IMR-90 (cell line): Measurements from ENCODE around the gene PHF21A. TPM values are rescaled to one million over a fixed set of nuclear protein-coding genes. Genes with fewer than 3 reads are reported as not detected.

Experiments used
- ATAC-seq: fragments of 200-7000 bp; cut with Tn5 transposase; 2 replicates; pipeline ENCODE4 v1.9.1; 2020; ENCODE audit warnings: low read depth, mild to moderate bottlenecking, moderate library complexity
- BruUV-seq: library from RNA; stranded (reverse); fragments of 400-500 nt; replicated peaks from 2 replicates; lab custom pipeline; 2021; lab: Mats Ljungman, UMichigan
- CTCF ChIA-PET: fragments of 300-600 bp; formaldehyde crosslinking; extraction: SDS; loops from one replicate; lab custom pipeline; 2021; ENCODE audit warnings: antibody characterized with exemption; lab: Yijun Ruan, JAX
- POLR2A ChIA-PET: fragments of 300-600 bp; sonication (Branson Sonifier 250); formaldehyde crosslinking; loops from one replicate; lab custom pipeline; 2022; ENCODE audit warnings: antibody characterized with exemption; ENCODE audit not compliant: unreplicated experiment; lab: Charles Lee
- DNase-seq: peaks from one replicate; pipeline ENCODE4 v3.0.0; 2013
- H2AFZ ChIP-seq: replicated peaks from 2 replicates; pipeline ENCODE3; 2013; ENCODE audit warnings: low read length, mild to moderate bottlenecking; ENCODE audit not compliant: poor library complexity
- H2AK5ac ChIP-seq: 2 replicates; pipeline ENCODE4 v1.6.1; 2013; ENCODE audit warnings: low read depth, low read length, inconsistent platforms
- H2AK9ac ChIP-seq: replicated peaks from 2 replicates; pipeline ENCODE3; 2013; ENCODE audit warnings: mild to moderate bottlenecking, low read depth, low read length, moderate library complexity; ENCODE audit not compliant: poor library complexity
- H2BK120ac ChIP-seq: 2 replicates; pipeline ENCODE4 v1.6.1; 2013; ENCODE audit warnings: low read depth, low read length, inconsistent platforms
- H2BK15ac ChIP-seq: 3 replicates; pipeline ENCODE4 v1.6.1; 2013; ENCODE audit warnings: low read depth, low read length, inconsistent platforms
- H2BK20ac ChIP-seq: 2 replicates; pipeline ENCODE4 v1.6.1; 2013; ENCODE audit warnings: low read depth, mild to moderate bottlenecking, inconsistent platforms, low read length, moderate library complexity
- H2BK5ac ChIP-seq: 2 replicates; pipeline ENCODE4 v1.6.1; 2013; ENCODE audit warnings: mild to moderate bottlenecking, low read depth, low read length, inconsistent platforms; ENCODE audit not compliant: poor library complexity, severe bottlenecking
- H3K14ac ChIP-seq: replicated peaks from 2 replicates; pipeline ENCODE4 v1.6.1; 2013; ENCODE audit warnings: low read depth, low read length, inconsistent platforms
- H3K18ac ChIP-seq: 2 replicates; pipeline ENCODE4 v1.6.1; 2013; ENCODE audit warnings: low read depth, low read length, control low read depth
- H3K23ac ChIP-seq: 2 replicates; pipeline ENCODE4 v1.6.1; 2013; ENCODE audit warnings: low read depth, low read length, inconsistent platforms
- H3K27ac ChIP-seq: 2 replicates; pipeline ENCODE4 v1.5.1; 2013; ENCODE audit warnings: mild to moderate bottlenecking, control low read depth, low read length; ENCODE audit not compliant: insufficient read depth
- H3K27me3 ChIP-seq: 2 replicates; pipeline ENCODE4 v1.6.1; 2013; ENCODE audit warnings: low read length; ENCODE audit not compliant: control insufficient read depth, insufficient read depth
- H3K36me3 ChIP-seq: 2 replicates; pipeline ENCODE4 v1.6.1; 2013; ENCODE audit warnings: low read length, mixed read lengths; ENCODE audit not compliant: control insufficient read depth, insufficient read depth
- H3K4ac ChIP-seq: 2 replicates; pipeline ENCODE4 v1.6.1; 2013; ENCODE audit warnings: low read depth, low read length, inconsistent platforms
- H3K4me1 ChIP-seq: 2 replicates; pipeline ENCODE4 v1.6.1; 2013; ENCODE audit warnings: low read length, mixed read lengths; ENCODE audit not compliant: control insufficient read depth, insufficient read depth
- H3K4me2 ChIP-seq: 2 replicates; pipeline ENCODE4 v1.6.1; 2013; ENCODE audit warnings: low read depth, mild to moderate bottlenecking, control low read depth, low read length, moderate library complexity
- H3K4me3 ChIP-seq: 2 replicates; pipeline ENCODE4 v1.5.1; 2013; ENCODE audit warnings: low read depth, mild to moderate bottlenecking, control low read depth, low read length, moderate library complexity; ENCODE audit not compliant: insufficient read depth
- H3K56ac ChIP-seq: 2 replicates; pipeline ENCODE4 v1.6.1; 2013; ENCODE audit warnings: low read length, inconsistent platforms; ENCODE audit not compliant: insufficient read depth; ENCODE audit errors: extremely low read depth
- H3K79me1 ChIP-seq, 2 experiments: 2 replicates each; pipeline ENCODE4 v1.6.1; 2013; ENCODE audit warnings: low read length in 2 of 2, inconsistent platforms in 1 of 2, low read depth in 1 of 2
- H3K9ac ChIP-seq: 2 replicates; pipeline ENCODE4 v1.6.1; 2013; ENCODE audit warnings: low read depth, low read length, control low read depth
- H3K9me1 ChIP-seq: 2 replicates; pipeline ENCODE4 v1.6.1; 2013; ENCODE audit warnings: low read length, inconsistent platforms; ENCODE audit not compliant: insufficient read depth
- H3K9me3 ChIP-seq: 2 replicates; pipeline ENCODE4 v1.6.1; 2013; ENCODE audit warnings: low read length; ENCODE audit not compliant: control insufficient read depth, insufficient read depth
- H4K20me1 ChIP-seq: 2 replicates; pipeline ENCODE4 v1.6.1; 2013; ENCODE audit warnings: low read length, inconsistent platforms; ENCODE audit not compliant: insufficient read depth
- H4K5ac ChIP-seq: 2 replicates; pipeline ENCODE4 v1.6.1; 2013; ENCODE audit warnings: mild to moderate bottlenecking, low read depth, low read length, control low read depth
- H4K8ac ChIP-seq, 2 experiments: 2 replicates each; pipeline ENCODE4 v1.6.1; 2013; ENCODE audit warnings: low read depth in 2 of 2, low read length in 2 of 2, control low read depth in 1 of 2, inconsistent platforms in 1 of 2
- H4K91ac ChIP-seq: 2 replicates; pipeline ENCODE4 v1.6.1; 2013; ENCODE audit warnings: low read depth, low read length, inconsistent platforms; ENCODE audit not compliant: insufficient read depth
- BHLHE40 ChIP-seq: fragments of 150-350 bp; IDR thresholded peaks from 2 replicates; pipeline ENCODE4 v1.6.1; 2016; ENCODE audit warnings: mild to moderate bottlenecking, low read depth, low read length
- CEBPB ChIP-seq: IDR thresholded peaks from 2 replicates; pipeline ENCODE4 v1.6.1; 2012; ENCODE audit warnings: low read depth, low read length, improper control_type of control experiment
- CHD1 ChIP-seq: IDR thresholded peaks from 2 replicates; pipeline ENCODE4 v1.6.1; 2012; ENCODE audit warnings: low read depth, low read length, improper control_type of control experiment
- FOS ChIP-seq: fragments of 150-350 bp; IDR thresholded peaks from 2 replicates; pipeline ENCODE4 v1.6.1; 2016; ENCODE audit warnings: low read depth, low read length
- MAZ ChIP-seq: IDR thresholded peaks from 2 replicates; pipeline ENCODE4 v1.6.1; 2012; ENCODE audit warnings: low read depth, mild to moderate bottlenecking, low read length, improper control_type of control experiment, moderate library complexity, borderline replicate concordance
- MXI1 ChIP-seq: IDR thresholded peaks from 2 replicates; pipeline ENCODE4 v1.6.1; 2012; ENCODE audit warnings: low read depth, mild to moderate bottlenecking, low read length, moderate library complexity, borderline replicate concordance
- RFX5 ChIP-seq: IDR thresholded peaks from 2 replicates; pipeline ENCODE4 v1.8.0; 2012; ENCODE audit warnings: low read depth, mild to moderate bottlenecking, low read length, moderate library complexity
- SMC3 ChIP-seq: fragments of 150-350 bp; IDR thresholded peaks from 2 replicates; pipeline ENCODE4 v1.6.1; 2016; ENCODE audit warnings: low read depth, mild to moderate bottlenecking, antibody characterized with exemption, low read length, moderate library complexity
- WGBS, 2 experiments: methylation state at CpG; one replicate each; pipeline versions ENCODE4 v1.1.5 to v1.1.7; 2013; ENCODE audit warnings: missing lambda C conversion rate in 2 of 2; ENCODE audit not compliant: insufficient read length in 1 of 2; ENCODE audit errors: extremely low coverage in 2 of 2; 5-methylcytosine and 5-hydroxymethylcytosine counted together
- dilution Hi-C: fragments of 300-500 bp; cut with HindIII; formaldehyde crosslinking; loops from one replicate; pipeline ENCODE4 v1.14.3; 2018; ENCODE audit warnings: low sequenced_read_pairs; ENCODE audit not compliant: unreplicated experiment
- in situ Hi-C: fragments of 300-500 bp; cut with MboI; formaldehyde crosslinking; loops from 3 replicates; pipeline ENCODE4 v1.14.3; 2019; ENCODE audit warnings: low sequenced_read_pairs, inconsistent platforms, mixed read lengths
- intact Hi-C: fragments of 100-400 bp; cut with micrococcal nuclease; formaldehyde crosslinking; loops from 2 replicates; pipeline ENCODE4 v1.10.0; 2022
- polyA plus RNA-seq, 3 experiments: library from polyadenylated mRNA; depleted of rRNA; stranded (reverse); fragments of >200 nt; gene quantifications; 2 replicates each; pipeline ENCODE4 v1.2.3, GENCODE V29; 2012; ENCODE audit warnings: low replicate concordance in 1 of 3
- total RNA-seq: library from RNA; depleted of rRNA; stranded (reverse); fragments of >200 nt; gene quantifications from 2 replicates; pipeline ENCODE4 v1.2.3, GENCODE V29; 2012
- TF ChIP-seq, protein P1 (sequence below): fragments of 150-350 bp; IDR thresholded peaks from 2 replicates; pipeline ENCODE4 v1.6.1; 2016; ENCODE audit warnings: low read depth, mild to moderate bottlenecking, low read length, moderate library complexity, borderline replicate concordance
- TF ChIP-seq, protein P2 (sequence below): conservative IDR thresholded peaks from 2 replicates; pipeline ENCODE4 v1.5.1; 2012; ENCODE audit warnings: mild to moderate bottlenecking, low read depth, low read length, improper control_type of control experiment
- TF ChIP-seq, protein P3 (sequence below): fragments of 150-350 bp; IDR thresholded peaks from 2 replicates; pipeline ENCODE4 v1.6.1; 2017; ENCODE audit warnings: mild to moderate bottlenecking, antibody characterized with exemption, low read length, low read depth

PHF21A gene
- total and polyA plus RNA-seq, 2 of the 4 experiments (the other 2 are of a cell fraction) = 9.0 to 20.6 TPM

DNA sequence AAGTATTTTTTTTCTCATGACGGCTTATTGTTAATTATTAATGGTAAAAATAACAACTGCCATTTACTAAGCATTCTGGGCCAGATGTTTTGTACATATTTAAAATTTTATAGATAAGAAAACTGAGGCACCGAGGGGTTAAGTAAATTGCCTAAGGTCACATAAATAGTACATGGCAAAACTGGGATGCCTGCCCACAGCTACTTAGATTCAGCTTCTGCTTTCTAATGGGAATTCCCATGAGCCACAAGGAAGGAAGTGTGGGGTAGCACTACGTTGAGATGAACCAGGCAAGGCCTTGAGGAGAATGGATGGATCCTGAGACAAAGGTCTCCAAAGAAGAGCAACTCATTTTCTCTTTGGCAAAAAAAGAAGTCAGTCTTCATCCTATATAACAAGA is 11.9 kb upstream of the PHF21A start:
- Histone ChIP-seq H2AK5ac (no peak overlapping the region), H4K8ac (no peak overlapping the region), H3K9ac (no peak overlapping the region), H3K14ac (no peak overlapping the region), H3K4me1 (no peaks in the 10 kb centered on the region), H3K36me3 (no peaks in the 10 kb centered on the region), H2BK15ac (no peak overlapping the region), H4K5ac (no peak overlapping the region), H3K79me1 (no peaks in the 10 kb centered on the region), H3K4me2 (no peak overlapping the region), H2BK120ac (no peak overlapping the region), H3K4me3 (no peak overlapping the region), H4K20me1 (no peaks in the 10 kb centered on the region), H2BK20ac (no peak overlapping the region), H2BK5ac (no peak overlapping the region), H3K9me3 (no peaks in the 10 kb centered on the region), H3K56ac (no peak overlapping the region), H3K27ac (no peak overlapping the region), H3K27me3 (peaks cover 21% of the 10 kb centered on the region), H3K9me1 (peaks cover 3% of the 10 kb centered on the region; the same call in 1 of the 2 replicates), H4K91ac (no peak overlapping the region), H2AFZ (no peak overlapping the region), H3K4ac (no peak overlapping the region), H3K18ac (no peak overlapping the region), H2AK9ac (no peak overlapping the region), H3K23ac (no peak overlapping the region)
- DNase-seq = no peak
- ChIA-PET CTCF (interaction anchor here (0.7 kb wide), 1 partner anchor 152 kb away, joined by 5 read pairs; no protein-coding TSS in a partner anchor), POLR2A (no interaction called here)
- no TSS peak for BruUV-seq
- WGBS, 2 experiments = no CpG with 5 or more reads among the region's 3 CpGs
- in situ Hi-C loops (no loop called here), intact Hi-C loops (no loop called here), dilution Hi-C loops (no loop called here)
- TF ChIP-seq MXI1 (no peak), SMC3 (no peak), BHLHE40 (no peak), FOS (no peak), RFX5 (no peak), CHD1 (no peak), MAZ (no peak), CEBPB (no peak)
- TF ChIP-seq, protein P1, sequence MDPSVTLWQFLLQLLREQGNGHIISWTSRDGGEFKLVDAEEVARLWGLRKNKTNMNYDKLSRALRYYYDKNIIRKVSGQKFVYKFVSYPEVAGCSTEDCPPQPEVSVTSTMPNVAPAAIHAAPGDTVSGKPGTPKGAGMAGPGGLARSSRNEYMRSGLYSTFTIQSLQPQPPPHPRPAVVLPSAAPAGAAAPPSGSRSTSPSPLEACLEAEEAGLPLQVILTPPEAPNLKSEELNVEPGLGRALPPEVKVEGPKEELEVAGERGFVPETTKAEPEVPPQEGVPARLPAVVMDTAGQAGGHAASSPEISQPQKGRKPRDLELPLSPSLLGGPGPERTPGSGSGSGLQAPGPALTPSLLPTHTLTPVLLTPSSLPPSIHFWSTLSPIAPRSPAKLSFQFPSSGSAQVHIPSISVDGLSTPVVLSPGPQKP = no peak
- TF ChIP-seq, protein P2, sequence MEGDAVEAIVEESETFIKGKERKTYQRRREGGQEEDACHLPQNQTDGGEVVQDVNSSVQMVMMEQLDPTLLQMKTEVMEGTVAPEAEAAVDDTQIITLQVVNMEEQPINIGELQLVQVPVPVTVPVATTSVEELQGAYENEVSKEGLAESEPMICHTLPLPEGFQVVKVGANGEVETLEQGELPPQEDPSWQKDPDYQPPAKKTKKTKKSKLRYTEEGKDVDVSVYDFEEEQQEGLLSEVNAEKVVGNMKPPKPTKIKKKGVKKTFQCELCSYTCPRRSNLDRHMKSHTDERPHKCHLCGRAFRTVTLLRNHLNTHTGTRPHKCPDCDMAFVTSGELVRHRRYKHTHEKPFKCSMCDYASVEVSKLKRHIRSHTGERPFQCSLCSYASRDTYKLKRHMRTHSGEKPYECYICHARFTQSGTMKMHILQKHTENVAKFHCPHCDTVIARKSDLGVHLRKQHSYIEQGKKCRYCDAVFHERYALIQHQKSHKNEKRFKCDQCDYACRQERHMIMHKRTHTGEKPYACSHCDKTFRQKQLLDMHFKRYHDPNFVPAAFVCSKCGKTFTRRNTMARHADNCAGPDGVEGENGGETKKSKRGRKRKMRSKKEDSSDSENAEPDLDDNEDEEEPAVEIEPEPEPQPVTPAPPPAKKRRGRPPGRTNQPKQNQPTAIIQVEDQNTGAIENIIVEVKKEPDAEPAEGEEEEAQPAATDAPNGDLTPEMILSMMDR = no peak
- TF ChIP-seq, protein P3, sequence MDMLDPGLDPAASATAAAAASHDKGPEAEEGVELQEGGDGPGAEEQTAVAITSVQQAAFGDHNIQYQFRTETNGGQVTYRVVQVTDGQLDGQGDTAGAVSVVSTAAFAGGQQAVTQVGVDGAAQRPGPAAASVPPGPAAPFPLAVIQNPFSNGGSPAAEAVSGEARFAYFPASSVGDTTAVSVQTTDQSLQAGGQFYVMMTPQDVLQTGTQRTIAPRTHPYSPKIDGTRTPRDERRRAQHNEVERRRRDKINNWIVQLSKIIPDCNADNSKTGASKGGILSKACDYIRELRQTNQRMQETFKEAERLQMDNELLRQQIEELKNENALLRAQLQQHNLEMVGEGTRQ = no peak
- no peak for ATAC-seq
